Stimulated activated CD4-positive, alpha-beta T cell treated with anti-CD3 and anti-CD28 coated beads, Interleukin-15, amount 100 ng/mL, for 1 hour (primary cell): Measurements from ENCODE around the gene BIN2.

Experiments used
- DNase-seq, 2 donors: peaks; one replicate each; pipeline ENCODE4 v3.0.0-alpha.2; 2020; ENCODE audit warnings: low read depth in 1 of 2, low spot score in 1 of 2

The BIN2 gene

GRCh38 chr12:51323966-51324895 lies at the start of gene BIN2:
BIN2 (minus strand) TSS chr12:51324174; CDS start chr12:51324102, 72 bp downstream.
- peak; percentile 44 to 55 for DNase-seq

- DNase-seq = no peak
Observed at GRCh38 chr12:51373187-51373586, 49.2 kb upstream of the BIN2 start.

GRCh38 chr12:51372021-51372420 lies 48.0 kb upstream of the BIN2 start:
- DNase-seq = no peak

- no peak for DNase-seq
Observed at GRCh38 chr12:51371295-51371953, 47.5 kb upstream of the BIN2 start.

DNA sequence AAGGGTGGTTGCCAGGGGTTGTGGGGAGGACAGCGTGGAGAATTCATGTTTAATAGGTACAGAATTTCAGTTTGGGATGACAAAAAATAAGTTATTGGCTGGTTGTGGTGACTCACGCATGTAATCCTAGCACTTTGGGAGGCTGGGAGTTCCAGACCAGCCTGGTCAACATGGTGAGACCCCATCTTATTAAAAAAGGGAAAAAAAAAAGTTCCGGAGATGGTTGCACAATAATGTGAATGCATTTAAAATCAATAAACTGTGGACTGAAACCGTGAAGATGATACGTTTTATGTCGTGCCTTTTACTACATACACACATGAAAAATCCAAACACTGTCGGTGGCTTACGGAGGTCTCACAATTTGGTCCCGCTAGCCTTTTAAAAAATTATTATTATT lies 46.7 kb upstream of the BIN2 start:
- DNase-seq = no peak

- DNase-seq = no peak
Observed at GRCh38 chr12:51369581-51369980, 45.6 kb upstream of the BIN2 start.

DNA sequence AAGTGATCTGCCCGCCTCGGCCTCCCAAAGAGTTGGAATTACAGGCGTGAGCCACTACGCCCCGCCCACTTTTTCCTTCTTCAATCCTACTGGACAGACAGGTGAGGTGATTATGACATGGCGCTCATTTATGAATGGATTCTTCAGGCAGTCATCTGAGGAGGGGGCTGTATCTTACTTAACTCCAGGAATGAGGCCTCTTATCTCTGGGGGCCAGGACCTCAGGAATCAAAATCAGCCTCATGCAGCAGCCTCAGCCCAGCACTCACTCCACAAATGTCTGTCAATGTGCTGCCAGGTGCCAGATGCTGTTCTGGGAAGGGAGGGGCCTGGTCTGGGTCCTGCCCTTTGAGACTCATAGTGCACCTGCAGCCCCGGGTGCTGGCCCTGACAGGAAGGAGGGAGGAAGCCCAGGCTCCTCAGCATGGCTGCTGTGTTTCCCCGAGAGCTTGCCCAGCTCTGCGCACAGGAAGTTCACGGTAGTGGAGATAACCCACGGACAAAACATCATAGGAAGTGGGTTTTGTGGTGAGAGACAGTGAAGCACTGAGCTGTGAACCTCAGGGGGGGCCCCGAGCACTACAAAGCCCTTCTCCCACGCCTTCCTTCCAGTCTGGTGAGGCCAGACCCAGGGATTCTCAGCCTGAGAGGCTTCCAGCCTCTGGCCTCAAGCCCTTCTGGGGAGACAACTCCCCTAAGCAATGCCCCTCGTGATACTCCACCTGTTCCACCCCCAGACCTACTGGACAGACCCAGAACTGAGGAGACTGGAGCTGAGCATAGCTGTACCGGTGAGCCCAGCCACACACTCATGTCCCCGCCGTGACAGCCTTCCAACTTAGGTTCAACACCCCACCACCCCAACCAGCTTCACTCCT lies 44.9 kb upstream of the BIN2 start:
- peak; percentile 53 to 71 for DNase-seq

DNA sequence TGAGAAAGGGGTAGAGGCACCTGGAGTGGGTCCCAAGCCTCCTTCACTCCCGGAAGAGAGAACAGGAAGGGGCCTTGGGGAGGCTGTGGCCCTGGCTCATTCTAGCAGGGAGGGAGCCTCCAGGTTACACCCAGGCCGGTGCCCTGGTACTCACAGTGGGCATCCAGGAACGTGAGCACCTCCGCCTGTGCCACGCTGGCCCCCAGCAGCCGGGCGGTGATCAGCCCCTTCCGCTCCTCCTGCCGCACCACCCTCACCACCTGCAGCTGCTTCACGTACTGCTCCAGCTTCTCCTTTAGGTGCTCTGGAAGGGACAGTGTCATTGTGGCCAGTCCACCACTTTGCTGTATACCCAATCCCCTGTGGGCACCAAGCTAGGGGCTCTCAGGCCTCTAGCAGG lies 41.3 kb upstream of the BIN2 start:
- DNase-seq = no peak

- DNase-seq = no peak
Observed at GRCh38 chr12:51364001-51364400, 40.0 kb upstream of the BIN2 start.

- DNase-seq = no peak
Observed at GRCh38 chr12:51362747-51363342, 38.9 kb upstream of the BIN2 start.

DNA sequence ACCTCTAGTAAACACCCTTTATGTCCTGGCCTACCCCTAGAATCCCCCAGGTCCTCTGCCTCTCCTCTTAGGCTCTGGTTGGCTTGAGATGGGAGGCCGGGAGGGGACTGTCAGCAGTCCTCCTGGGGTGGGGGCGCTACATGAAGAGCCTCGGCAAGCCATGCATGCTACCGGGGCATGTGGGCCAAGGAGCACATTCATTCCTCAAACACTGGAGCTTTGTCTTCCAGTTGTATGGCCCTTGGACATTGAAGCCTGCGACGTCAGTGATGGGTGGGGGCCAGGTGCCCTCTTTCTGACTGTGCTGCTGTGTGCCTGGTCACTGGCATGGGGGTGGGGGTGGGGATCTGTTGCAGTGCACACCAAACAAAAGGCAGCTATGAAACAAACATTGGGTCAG lies 38.3 kb upstream of the BIN2 start:
- no peak for DNase-seq

GRCh38 chr12:51361161-51362016 lies 37.4 kb upstream of the BIN2 start:
- no peak for DNase-seq

GRCh38 chr12:51360315-51360714 lies 36.3 kb upstream of the BIN2 start:
- DNase-seq = no peak

DNA sequence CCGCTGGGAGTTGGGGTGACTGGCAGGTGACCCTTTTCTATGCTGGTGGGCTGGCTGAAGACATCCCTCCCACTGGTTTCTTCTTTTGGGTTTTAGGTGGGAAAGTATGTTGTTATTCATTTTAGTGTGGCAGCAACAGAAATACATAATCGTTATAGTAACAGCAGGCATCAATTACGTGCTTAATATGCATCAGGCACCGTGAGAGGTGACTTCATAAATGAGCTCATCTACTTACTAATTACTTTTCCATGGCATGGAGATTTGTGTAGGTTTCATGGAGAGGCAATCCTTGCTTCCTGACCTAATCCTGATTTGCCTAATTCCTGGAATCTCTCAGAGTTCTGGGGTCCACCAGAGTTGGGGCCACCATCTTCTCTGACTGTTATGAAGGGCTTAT lies 35.9 kb upstream of the BIN2 start:
- DNase-seq = no peak

- no peak for DNase-seq
Observed at GRCh38 chr12:51358496-51358895, 34.5 kb upstream of the BIN2 start.

- DNase-seq = no peak
Observed at GRCh38 chr12:51357374-51358047, 33.5 kb upstream of the BIN2 start.

GRCh38 chr12:51351913-51352532 lies 28.0 kb upstream of the BIN2 start:
- DNase-seq = no peak

- no peak for DNase-seq
Observed at GRCh38 chr12:51349026-51349425, 25.1 kb upstream of the BIN2 start.

- no peak for DNase-seq
Observed at GRCh38 chr12:51348116-51348515, 24.1 kb upstream of the BIN2 start.
